EH (cell line): ENCODE data around the gene GABRA5.
"Not testable (repeated sequence)": the region's sequence is repeated elsewhere in the genome, so short reads cannot be mapped to it uniquely, and the experiment has no call there.

ENCODE experiments used
- DNase-seq: peaks from one replicate; pipeline ENCODE4 v3.0.0-alpha.2; 2015; ENCODE audit warnings: low read depth

GABRA5 gene

GRCh38 chr15:26877831-26878230 lies 11.0 kb downstream of the GABRA5 start:
- DNase-seq = no peak

- no peak for DNase-seq
Observed at GRCh38 chr15:26879706-26880105, 12.8 kb downstream of the GABRA5 start.

- DNase-seq = no peak
Observed at GRCh38 chr15:26882112-26882511, 15.2 kb downstream of the GABRA5 start.

- DNase-seq = no peak
Observed at GRCh38 chr15:26882616-26883365, 15.9 kb downstream of the GABRA5 start.

- DNase-seq = no peak
Observed at GRCh38 chr15:26883466-26883865, 16.6 kb downstream of the GABRA5 start.

GRCh38 chr15:26886566-26886965 lies 19.7 kb downstream of the GABRA5 start:
- DNase-seq = no peak

GRCh38 chr15:26887926-26888666 lies 21.2 kb downstream of the GABRA5 start:
- DNase-seq = no peak

GRCh38 chr15:26888761-26889160 lies 21.9 kb downstream of the GABRA5 start:
- DNase-seq = no peak

GRCh38 chr15:26889298-26889898 lies 22.5 kb downstream of the GABRA5 start:
- DNase-seq = peak; percentile 54

GRCh38 chr15:26890451-26890850 lies 23.6 kb downstream of the GABRA5 start:
- no peak for DNase-seq

- no peak for DNase-seq
Observed at GRCh38 chr15:26890988-26891387, 24.1 kb downstream of the GABRA5 start.

GRCh38 chr15:26891448-26892181 lies 24.8 kb downstream of the GABRA5 start:
- DNase-seq = peak; percentile 37

- no peak for DNase-seq
Observed at GRCh38 chr15:26892182-26892518, 25.3 kb downstream of the GABRA5 start.

GRCh38 chr15:26892678-26893077 lies 25.8 kb downstream of the GABRA5 start:
- DNase-seq = no peak

- DNase-seq = no peak
Observed at GRCh38 chr15:26893351-26894065, 26.6 kb downstream of the GABRA5 start.

GRCh38 chr15:26894181-26894580 lies 27.3 kb downstream of the GABRA5 start:
- DNase-seq = no peak

GRCh38 chr15:26895346-26895745 lies 28.5 kb downstream of the GABRA5 start:
- DNase-seq = not testable (repeated sequence)

- no peak for DNase-seq
Observed at GRCh38 chr15:26899658-26900057, 32.8 kb downstream of the GABRA5 start.

GRCh38 chr15:26901041-26901440 lies 34.2 kb downstream of the GABRA5 start:
- no peak for DNase-seq

- no peak for DNase-seq
Observed at GRCh38 chr15:26910715-26911114, 43.9 kb downstream of the GABRA5 start.

GRCh38 chr15:26921433-26921832 lies 54.6 kb downstream of the GABRA5 start:
- DNase-seq = no peak

- no peak for DNase-seq
Observed at GRCh38 chr15:26926081-26926480, 59.2 kb downstream of the GABRA5 start.
